Left lobe of liver (tissue), 2 donors: ENCODE measurements around the gene IGSF8. TPM values are rescaled to one million over a fixed set of nuclear protein-coding genes. Genes with fewer than 3 reads are reported as not detected.

Source experiments
- ATAC-seq: fragments of 200-7000 bp; cut with Tn5 transposase; one replicate; pipeline ENCODE4 v1.9.1; 2020; ENCODE audit warnings: mild to moderate bottlenecking, moderate library complexity
- DNase-seq: peaks from one replicate; pipeline ENCODE4 v3.0.0-alpha.2; 2020; ENCODE audit warnings: low spot score
- total RNA-seq: library from RNA; stranded (reverse); gene quantifications from one replicate; pipeline ENCODE4 v1.2.1, GENCODE V29; 2021
- donor health status: DM: no; HTN: no; CAD: no; lungs with moderate emphysema.
- donor health status: DM: no; HTN: yes; CAD: no.

Gene IGSF8
- total RNA-seq, 1 donor from 2014 or later = 54.5 TPM

DNA sequence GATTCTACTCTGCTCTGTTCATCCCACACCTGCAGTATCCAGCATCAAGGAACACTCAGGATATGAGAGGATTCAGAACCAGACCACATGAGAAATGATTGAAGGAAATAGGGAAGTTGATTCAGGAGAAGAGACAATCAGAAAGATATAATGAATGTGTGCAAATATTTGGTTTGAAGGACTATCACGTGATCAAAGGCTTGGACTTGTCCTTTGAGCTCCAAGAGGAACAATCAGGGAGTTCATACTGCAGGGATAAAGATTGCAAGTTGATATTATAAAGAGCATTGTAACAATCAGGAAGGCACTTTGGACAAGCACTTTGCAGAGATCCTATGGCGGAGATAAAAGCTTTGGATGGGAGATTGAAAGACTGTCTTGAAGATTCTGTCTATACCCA is 52.8 kb downstream of the IGSF8 start:
- peak; percentile 69 for ATAC-seq
- no peak for DNase-seq

GRCh38 chr1:160043543-160043942 is 54.9 kb downstream of the IGSF8 start:
- DNase-seq = no peak
- no peak for ATAC-seq

Other genes starting within 250 kb of the IGSF8 start
- not detected for gene VSIG8, start 236.0 kb downstream of the IGSF8 start, total RNA-seq
- not detected for gene CFAP45, start 198.5 kb downstream of the IGSF8 start, total RNA-seq
- gene TAGLN2, start 173.1 kb downstream of the IGSF8 start, total RNA-seq = 68.3 TPM
- gene IGSF9, start 153.0 kb downstream of the IGSF8 start, total RNA-seq = 17.0 TPM
- 0.83 TPM for gene SLAMF9, start 144.4 kb downstream of the IGSF8 start, total RNA-seq
- 3.4 TPM for gene PIGM, start 66.6 kb downstream of the IGSF8 start, total RNA-seq
- 0.28 TPM for gene KCNJ10, start 28.5 kb downstream of the IGSF8 start, total RNA-seq
- gene KCNJ9, start 17.1 kb downstream of the IGSF8 start, total RNA-seq = not detected
- gene ATP1A2, start 17.1 kb upstream of the IGSF8 start, total RNA-seq = 0.45 TPM
- not detected for gene ATP1A4, start 53.0 kb upstream of the IGSF8 start, total RNA-seq
- not detected for gene CASQ1, start 92.0 kb upstream of the IGSF8 start, total RNA-seq
- 11.3 TPM for gene PEA15, start 106.8 kb upstream of the IGSF8 start, total RNA-seq
- 127 TPM for gene DCAF8, start 163.9 kb upstream of the IGSF8 start, total RNA-seq
- 82.5 TPM for gene PEX19, start 186.5 kb upstream of the IGSF8 start, total RNA-seq
- 94.8 TPM for gene COPA, start 244.6 kb upstream of the IGSF8 start, total RNA-seq
- gene NCSTN, start 244.8 kb upstream of the IGSF8 start, total RNA-seq = 32.1 TPM